HepG2 (cell line): Measurements from ENCODE around the gene HTRA2. TPM values are rescaled to one million over a fixed set of nuclear protein-coding genes. Genes with fewer than 3 reads are reported as not detected.

Experiments used
- ATF7-NPFF ChIP-seq: sonication (generic); formaldehyde crosslinking; IDR thresholded peaks from 2 replicates; pipeline ENCODE4 v1.8.1; 2023; ENCODE audit warnings: mild to moderate bottlenecking, low read depth, missing genetic modification reagents, moderate library complexity
- BCL6 ChIP-seq: IDR thresholded peaks from 2 replicates; pipeline ENCODE4 v1.6.1; 2016; ENCODE audit warnings: missing genetic modification reagents, missing compliant biosample characterization
- CHD2 ChIP-seq: IDR thresholded peaks from 2 replicates; pipeline ENCODE4 v1.6.1; 2011; ENCODE audit warnings: low read depth, low read length, improper control_type of control experiment
- FOXA3 ChIP-seq: IDR thresholded peaks from 2 replicates; pipeline ENCODE4 v1.6.1; 2016; ENCODE audit warnings: missing genetic modification reagents, missing compliant biosample characterization
- MBD4 ChIP-seq: IDR thresholded peaks from 2 replicates; pipeline ENCODE4 v1.6.1; 2012; ENCODE audit warnings: low read length, inconsistent platforms, borderline replicate concordance
- PHF21A ChIP-seq: sonication (generic); formaldehyde crosslinking; IDR thresholded peaks from 2 replicates; pipeline ENCODE4 v1.5.0; 2020; ENCODE audit warnings: mild to moderate bottlenecking, missing genetic modification reagents
- ZBTB7A ChIP-seq: sonication (generic); formaldehyde crosslinking; IDR thresholded peaks from 2 replicates; pipeline ENCODE4 v1.8.0; 2022; ENCODE audit warnings: mild to moderate bottlenecking, missing genetic modification reagents
- ZNF33B ChIP-seq: sonication (generic); formaldehyde crosslinking; IDR thresholded peaks from 2 replicates; pipeline ENCODE4 v1.5.1; 2020; ENCODE audit warnings: mild to moderate bottlenecking, missing genetic modification reagents
- ZNF670 ChIP-seq: sonication (generic); formaldehyde crosslinking; IDR thresholded peaks from 2 replicates; pipeline ENCODE4 v1.8.0; 2022; ENCODE audit warnings: mild to moderate bottlenecking, missing genetic modification reagents, borderline replicate concordance
- ZNF766 ChIP-seq: sonication (generic); formaldehyde crosslinking; IDR thresholded peaks from 2 replicates; pipeline ENCODE4 v1.5.0; 2020; ENCODE audit warnings: missing genetic modification reagents, borderline replicate concordance
- ZNF773 ChIP-seq: sonication (generic); formaldehyde crosslinking; IDR thresholded peaks from 2 replicates; pipeline ENCODE4 v1.4.0; 2020; ENCODE audit warnings: missing genetic modification reagents, borderline replicate concordance
- ZNF841 ChIP-seq: sonication (generic); formaldehyde crosslinking; IDR thresholded peaks from 2 replicates; pipeline ENCODE4 v1.8.1; 2023; ENCODE audit warnings: missing genetic modification reagents, borderline replicate concordance
- polyA plus RNA-seq, 8 experiments: library from polyadenylated mRNA; depleted of rRNA in 3 of 8; stranded (reverse) in 7 of 8; unstranded in 1 of 8; fragments of >200 nt; fragmentation: Illumina TruSeq in 4 of 8; extraction: Trizol in 4 of 8; gene quantifications; 2 replicates each; pipeline versions ENCODE4 v1.2.1 to v1.2.3, GENCODE V29; 2011 to 2016; ENCODE audit warnings: low read depth in 4 of 8, missing spikeins in 1 of 8, mixed read lengths in 1 of 8; ENCODE audit not compliant: insufficient read depth in 1 of 8
- total RNA-seq, 5 experiments: library from RNA; depleted of rRNA; stranded (reverse); fragments of >200 nt; fragmentation: Illumina TruSeq; extraction: Trizol; gene quantifications; 2 replicates each; pipeline ENCODE4 v1.2.3, GENCODE V29; 2016; ENCODE audit warnings: low read depth in 1 of 5
- TF ChIP-seq, protein P1 (sequence below): sonication (generic); formaldehyde crosslinking; IDR thresholded peaks from 2 replicates; pipeline ENCODE4 v1.5.0; 2020; ENCODE audit warnings: missing genetic modification reagents
- TF ChIP-seq, protein P2 (sequence below): sonication (generic); formaldehyde crosslinking; IDR thresholded peaks from 2 replicates; pipeline ENCODE4 v1.5.0; 2020; ENCODE audit warnings: mild to moderate bottlenecking, missing genetic modification reagents
- TF ChIP-seq, protein P3 (sequence below): sonication (generic); IDR thresholded peaks from 2 replicates; pipeline ENCODE4 v1.6.1; 2016; ENCODE audit warnings: low read depth, borderline replicate concordance
- TF ChIP-seq, protein P4 (sequence below): sonication (generic); formaldehyde crosslinking; IDR thresholded peaks from 2 replicates; pipeline ENCODE4 v1.9.0; 2021; ENCODE audit warnings: mild to moderate bottlenecking, missing genetic modification reagents

HTRA2 gene
- total and polyA plus RNA-seq, 2 of the 13 experiments (the other 11 are each of a cell fraction or from before 2014, with no cell fraction given): 47.7 to 50.3 TPM

DNA sequence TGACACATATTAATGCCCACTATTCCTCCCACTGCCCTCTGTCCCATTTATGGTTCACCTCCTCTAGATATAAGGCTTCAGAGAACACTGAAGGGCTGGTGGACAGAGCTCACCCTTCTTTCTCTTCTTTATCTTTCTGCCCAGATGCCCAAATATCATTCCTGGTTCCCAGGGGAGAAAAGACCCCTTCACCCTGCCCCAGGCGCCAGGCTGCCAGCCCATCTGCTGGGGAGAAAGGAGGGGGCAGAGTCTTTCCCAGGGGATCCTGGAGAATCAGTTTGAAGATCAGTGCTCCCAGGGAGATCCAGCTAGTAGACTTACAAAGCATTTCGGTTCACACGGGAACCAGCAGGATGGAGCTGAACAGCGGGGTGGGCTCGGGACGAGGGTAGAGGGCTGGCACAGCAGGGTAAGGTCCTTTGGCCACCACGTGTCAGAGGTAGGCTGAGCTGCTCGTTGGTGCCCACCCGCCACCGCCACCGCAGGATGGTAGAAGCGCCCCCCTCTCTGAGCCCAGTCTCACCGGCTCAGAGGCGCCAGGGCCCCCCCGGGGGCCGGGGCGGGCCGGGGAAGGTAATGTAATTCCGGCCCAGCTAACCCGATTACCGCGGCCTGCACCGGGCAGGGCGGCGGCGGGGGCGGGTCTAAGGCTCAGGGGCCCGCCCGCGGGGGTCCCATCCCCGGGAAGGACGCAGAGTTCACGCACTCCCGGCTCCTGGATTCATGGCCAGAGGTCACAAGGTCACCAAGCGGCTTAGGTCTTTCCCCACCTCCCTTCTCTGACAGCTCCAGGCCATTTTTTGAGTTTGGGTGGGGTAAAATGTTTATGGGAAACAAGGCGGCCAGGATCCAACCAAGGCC, 16.8 kb upstream of the HTRA2 start (continued):
- TF ChIP-seq BCL6 (CRISPR knock-in tag): no peak
- TF ChIP-seq PHF21A (CRISPR knock-in tag): peak; percentile 37; the same call in 1 of the 2 replicates
- TF ChIP-seq, protein P1, sequence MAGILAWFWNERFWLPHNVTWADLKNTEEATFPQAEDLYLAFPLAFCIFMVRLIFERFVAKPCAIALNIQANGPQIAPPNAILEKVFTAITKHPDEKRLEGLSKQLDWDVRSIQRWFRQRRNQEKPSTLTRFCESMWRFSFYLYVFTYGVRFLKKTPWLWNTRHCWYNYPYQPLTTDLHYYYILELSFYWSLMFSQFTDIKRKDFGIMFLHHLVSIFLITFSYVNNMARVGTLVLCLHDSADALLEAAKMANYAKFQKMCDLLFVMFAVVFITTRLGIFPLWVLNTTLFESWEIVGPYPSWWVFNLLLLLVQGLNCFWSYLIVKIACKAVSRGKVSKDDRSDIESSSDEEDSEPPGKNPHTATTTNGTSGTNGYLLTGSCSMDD (CRISPR knock-in tag): no peak
- TF ChIP-seq, protein P2, sequence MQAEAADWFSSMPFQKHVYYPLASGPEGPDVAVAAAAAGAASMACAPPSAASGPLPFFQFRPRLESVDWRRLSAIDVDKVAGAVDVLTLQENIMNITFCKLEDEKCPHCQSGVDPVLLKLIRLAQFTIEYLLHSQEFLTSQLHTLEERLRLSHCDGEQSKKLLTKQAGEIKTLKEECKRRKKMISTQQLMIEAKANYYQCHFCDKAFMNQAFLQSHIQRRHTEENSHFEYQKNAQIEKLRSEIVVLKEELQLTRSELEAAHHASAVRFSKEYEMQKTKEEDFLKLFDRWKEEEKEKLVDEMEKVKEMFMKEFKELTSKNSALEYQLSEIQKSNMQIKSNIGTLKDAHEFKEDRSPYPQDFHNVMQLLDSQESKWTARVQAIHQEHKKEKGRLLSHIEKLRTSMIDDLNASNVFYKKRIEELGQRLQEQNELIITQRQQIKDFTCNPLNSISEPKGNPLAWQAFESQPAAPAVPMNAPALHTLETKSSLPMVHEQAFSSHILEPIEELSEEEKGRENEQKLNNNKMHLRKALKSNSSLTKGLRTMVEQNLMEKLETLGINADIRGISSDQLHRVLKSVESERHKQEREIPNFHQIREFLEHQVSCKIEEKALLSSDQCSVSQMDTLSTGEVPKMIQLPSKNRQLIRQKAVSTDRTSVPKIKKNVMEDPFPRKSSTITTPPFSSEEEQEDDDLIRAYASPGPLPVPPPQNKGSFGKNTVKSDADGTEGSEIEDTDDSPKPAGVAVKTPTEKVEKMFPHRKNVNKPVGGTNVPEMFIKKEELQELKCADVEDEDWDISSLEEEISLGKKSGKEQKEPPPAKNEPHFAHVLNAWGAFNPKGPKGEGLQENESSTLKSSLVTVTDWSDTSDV (CRISPR knock-in tag): no peak
- TF ChIP-seq ZBTB7A (CRISPR knock-in tag): peak; percentile 40; the same call in 1 of the 2 replicates
- TF ChIP-seq ZNF33B (CRISPR knock-in tag): peak; percentile 48; the same call in 1 of the 2 replicates
- no peak for TF ChIP-seq ZNF773 (CRISPR knock-in tag)
- no peak for TF ChIP-seq FOXA3 (CRISPR knock-in tag)
- TF ChIP-seq, protein P3, sequence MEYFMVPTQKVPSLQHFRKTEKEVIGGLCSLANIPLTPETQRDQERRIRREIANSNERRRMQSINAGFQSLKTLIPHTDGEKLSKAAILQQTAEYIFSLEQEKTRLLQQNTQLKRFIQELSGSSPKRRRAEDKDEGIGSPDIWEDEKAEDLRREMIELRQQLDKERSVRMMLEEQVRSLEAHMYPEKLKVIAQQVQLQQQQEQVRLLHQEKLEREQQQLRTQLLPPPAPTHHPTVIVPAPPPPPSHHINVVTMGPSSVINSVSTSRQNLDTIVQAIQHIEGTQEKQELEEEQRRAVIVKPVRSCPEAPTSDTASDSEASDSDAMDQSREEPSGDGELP: no peak
- TF ChIP-seq ZNF841: no peak
- TF ChIP-seq MBD4: no peak
- no peak for TF ChIP-seq ATF7-NPFF (CRISPR knock-in tag)
- TF ChIP-seq, protein P4, sequence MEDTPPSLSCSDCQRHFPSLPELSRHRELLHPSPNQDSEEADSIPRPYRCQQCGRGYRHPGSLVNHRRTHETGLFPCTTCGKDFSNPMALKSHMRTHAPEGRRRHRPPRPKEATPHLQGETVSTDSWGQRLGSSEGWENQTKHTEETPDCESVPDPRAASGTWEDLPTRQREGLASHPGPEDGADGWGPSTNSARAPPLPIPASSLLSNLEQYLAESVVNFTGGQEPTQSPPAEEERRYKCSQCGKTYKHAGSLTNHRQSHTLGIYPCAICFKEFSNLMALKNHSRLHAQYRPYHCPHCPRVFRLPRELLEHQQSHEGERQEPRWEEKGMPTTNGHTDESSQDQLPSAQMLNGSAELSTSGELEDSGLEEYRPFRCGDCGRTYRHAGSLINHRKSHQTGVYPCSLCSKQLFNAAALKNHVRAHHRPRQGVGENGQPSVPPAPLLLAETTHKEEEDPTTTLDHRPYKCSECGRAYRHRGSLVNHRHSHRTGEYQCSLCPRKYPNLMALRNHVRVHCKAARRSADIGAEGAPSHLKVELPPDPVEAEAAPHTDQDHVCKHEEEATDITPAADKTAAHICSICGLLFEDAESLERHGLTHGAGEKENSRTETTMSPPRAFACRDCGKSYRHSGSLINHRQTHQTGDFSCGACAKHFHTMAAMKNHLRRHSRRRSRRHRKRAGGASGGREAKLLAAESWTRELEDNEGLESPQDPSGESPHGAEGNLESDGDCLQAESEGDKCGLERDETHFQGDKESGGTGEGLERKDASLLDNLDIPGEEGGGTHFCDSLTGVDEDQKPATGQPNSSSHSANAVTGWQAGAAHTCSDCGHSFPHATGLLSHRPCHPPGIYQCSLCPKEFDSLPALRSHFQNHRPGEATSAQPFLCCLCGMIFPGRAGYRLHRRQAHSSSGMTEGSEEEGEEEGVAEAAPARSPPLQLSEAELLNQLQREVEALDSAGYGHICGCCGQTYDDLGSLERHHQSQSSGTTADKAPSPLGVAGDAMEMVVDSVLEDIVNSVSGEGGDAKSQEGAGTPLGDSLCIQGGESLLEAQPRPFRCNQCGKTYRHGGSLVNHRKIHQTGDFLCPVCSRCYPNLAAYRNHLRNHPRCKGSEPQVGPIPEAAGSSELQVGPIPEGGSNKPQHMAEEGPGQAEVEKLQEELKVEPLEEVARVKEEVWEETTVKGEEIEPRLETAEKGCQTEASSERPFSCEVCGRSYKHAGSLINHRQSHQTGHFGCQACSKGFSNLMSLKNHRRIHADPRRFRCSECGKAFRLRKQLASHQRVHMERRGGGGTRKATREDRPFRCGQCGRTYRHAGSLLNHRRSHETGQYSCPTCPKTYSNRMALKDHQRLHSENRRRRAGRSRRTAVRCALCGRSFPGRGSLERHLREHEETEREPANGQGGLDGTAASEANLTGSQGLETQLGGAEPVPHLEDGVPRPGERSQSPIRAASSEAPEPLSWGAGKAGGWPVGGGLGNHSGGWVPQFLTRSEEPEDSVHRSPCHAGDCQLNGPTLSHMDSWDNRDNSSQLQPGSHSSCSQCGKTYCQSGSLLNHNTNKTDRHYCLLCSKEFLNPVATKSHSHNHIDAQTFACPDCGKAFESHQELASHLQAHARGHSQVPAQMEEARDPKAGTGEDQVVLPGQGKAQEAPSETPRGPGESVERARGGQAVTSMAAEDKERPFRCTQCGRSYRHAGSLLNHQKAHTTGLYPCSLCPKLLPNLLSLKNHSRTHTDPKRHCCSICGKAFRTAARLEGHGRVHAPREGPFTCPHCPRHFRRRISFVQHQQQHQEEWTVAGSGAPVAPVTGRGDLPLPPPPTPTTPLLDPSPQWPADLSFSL (CRISPR knock-in tag): no peak
- no peak for TF ChIP-seq CHD2
- TF ChIP-seq ZNF670 (CRISPR knock-in tag): no peak
- TF ChIP-seq ZNF766: no peak
